HG03039 (cell line): ENCODE data around the gene GTF3C5.
"Not testable (repeated sequence)": the region's sequence is repeated elsewhere in the genome, so short reads cannot be mapped to it uniquely, and the experiment has no call there.

Source experiments
- ATAC-seq: cut with Tn5 transposase; IDR thresholded peaks from one replicate; pipeline ENCODE4 v1.9.1; 2021; ENCODE audit warnings: mild to moderate bottlenecking, moderate library complexity; ENCODE audit not compliant: unreplicated experiment

Gene GTF3C5, protein sequence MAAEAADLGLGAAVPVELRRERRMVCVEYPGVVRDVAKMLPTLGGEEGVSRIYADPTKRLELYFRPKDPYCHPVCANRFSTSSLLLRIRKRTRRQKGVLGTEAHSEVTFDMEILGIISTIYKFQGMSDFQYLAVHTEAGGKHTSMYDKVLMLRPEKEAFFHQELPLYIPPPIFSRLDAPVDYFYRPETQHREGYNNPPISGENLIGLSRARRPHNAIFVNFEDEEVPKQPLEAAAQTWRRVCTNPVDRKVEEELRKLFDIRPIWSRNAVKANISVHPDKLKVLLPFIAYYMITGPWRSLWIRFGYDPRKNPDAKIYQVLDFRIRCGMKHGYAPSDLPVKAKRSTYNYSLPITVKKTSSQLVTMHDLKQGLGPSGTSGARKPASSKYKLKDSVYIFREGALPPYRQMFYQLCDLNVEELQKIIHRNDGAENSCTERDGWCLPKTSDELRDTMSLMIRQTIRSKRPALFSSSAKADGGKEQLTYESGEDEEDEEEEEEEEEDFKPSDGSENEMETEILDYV

DNA sequence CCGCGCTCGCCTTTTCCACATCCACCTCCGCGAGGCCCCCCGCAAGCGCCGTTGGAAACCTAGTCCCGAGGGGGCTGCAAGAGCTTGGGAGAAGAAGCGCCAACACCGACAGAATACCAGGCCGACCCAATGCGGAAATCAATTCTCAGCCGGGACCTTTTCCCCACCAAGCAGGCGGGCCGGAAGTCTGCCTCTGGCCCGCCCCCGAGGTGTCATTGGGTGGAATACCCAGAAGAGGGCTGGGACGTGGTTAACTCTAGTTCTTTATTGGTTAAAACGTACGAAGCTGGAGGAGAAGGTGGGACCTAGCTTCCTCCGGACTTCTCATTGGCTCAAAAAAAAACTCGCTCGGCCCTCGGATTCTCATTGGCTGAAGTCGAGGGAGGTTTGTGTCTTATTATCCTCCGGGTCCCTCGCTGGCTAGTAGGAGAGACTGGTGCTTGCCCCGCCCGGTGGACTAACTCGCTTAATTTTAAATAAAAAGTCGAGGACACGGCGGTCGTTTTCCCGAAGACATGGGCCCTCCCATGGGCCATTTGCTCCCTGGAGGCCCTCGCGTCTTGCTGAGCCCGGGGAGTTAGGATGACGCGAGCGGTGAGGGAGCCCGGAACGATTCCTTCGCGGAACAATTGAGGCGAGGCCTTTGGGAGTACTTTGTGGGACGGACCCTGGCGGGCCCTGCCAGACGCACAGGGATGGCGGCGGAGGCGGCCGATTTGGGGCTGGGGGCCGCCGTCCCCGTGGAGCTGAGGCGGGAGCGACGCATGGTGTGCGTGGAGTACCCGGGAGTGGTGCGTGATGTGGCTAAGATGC is at the start of gene GTF3C5:
Gene GTF3C5, plus strand, starts transcription at position 681 of the 813 bp plus-strand sequence. Its CDS starts 15 bp downstream, at position 696.
- ATAC-seq, result peak; percentile 91

DNA sequence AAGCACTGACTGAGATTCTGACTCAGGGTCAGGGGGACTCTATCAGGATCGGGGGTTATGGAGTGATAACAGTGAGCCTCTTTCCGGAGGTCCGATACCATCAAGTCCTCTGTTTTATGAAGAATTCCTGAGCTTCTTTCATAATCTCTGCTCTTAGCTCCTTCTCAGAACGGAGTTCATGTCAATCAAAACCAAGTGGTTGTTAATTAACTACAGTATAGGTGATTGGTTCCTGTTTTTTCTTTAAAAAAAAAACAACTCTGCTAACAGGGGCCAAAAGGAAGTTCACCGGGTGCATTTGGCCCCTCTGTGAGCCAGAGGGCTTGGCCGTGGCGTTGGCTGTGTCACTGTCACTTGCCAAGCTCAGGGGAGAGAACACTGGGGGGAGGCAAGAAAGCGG is 48.3 kb upstream of the GTF3C5 start:
- ATAC-seq, result no peak

DNA sequence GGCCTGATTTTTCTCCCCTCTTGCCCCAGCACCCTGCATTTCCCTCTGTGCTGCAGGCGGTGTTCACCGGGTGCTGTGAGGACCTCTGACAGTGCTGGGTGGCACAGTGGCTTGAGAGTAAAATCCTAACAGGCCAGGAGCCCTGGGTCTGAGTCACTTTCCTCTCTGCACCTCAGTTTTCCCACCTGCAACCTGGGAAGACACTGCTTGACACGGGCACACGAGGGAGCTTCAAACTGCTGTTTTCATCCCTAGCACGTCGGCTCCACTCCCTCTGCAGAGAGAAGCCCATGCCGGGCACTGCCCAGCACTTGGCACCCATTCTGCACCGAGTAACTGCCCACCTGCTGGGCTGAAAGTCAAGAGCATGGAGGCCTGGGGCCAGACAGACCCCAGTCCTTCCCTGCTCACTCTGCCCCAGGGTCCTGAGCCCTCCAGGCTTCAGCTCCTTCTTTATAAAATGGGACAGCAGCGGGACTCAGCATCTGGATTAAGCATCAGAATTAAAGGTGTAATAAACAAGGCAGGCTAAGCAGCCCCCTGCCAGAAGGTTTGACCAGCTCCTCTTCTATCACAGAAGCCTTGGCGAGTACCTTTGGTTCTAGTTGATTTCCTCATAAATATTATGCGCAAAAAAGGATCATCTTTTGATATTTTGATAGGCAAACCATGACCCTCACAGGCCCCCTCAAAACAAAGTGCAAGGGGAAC is 47.2 kb upstream of the GTF3C5 start:
- ATAC-seq, result no peak

DNA sequence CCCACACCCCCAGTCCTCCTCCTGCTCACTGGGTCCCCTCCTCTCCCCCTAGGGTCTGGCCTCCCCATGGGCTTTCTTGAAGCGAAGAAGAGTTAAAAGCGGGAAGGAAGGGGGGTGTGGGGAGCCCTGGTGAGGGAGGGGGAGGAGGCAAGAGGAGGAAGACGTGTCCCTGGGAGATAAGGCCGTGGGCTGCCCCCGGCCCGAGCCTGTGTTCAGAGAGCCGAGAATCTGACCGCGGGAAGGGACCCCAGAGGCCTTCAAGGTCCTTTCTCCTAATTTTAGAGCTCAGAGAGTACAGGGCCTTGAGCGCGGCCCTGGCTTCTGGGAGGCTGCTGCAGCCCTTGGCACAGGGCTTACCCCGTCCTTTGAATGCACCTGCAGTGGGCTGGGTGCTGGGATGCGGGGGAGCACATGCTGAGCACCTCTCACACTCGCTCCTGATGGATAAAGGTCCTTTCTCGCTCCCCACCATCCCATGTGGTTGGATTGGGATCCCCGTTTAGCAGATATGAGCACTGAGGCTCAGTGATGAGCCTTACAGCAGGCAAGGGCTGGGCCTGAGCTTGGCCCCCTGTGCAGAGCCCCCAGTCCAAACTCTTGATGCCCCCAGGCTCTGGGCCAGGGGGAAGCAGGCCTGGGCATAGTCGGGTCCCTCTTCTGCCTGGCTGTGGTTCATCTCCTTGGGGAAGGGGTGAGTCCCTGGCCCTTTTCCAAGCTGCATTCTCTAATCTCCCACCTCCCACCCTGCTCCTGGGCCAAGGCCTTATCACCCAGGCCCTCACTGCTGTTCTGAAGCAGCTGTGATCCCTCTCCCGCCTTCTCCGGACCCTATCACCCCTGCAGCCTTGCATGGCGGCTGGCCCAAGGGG is 46.4 kb upstream of the GTF3C5 start:
- no peak for ATAC-seq

DNA sequence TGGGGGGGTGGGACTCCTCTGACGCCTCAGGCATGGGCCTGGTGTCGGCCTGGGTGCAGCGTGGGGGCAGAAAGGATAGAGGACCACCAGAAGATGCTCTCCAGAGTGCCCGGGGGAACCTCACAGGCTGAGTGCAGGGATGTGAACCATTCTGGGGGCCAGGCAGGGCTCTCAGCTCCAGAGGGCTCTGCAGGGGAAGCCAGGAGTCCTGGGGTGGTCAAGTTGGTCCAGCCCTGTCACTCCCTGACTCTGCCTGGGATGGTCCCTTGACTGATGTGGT is 45.8 kb upstream of the GTF3C5 start:
- no peak for ATAC-seq

DNA sequence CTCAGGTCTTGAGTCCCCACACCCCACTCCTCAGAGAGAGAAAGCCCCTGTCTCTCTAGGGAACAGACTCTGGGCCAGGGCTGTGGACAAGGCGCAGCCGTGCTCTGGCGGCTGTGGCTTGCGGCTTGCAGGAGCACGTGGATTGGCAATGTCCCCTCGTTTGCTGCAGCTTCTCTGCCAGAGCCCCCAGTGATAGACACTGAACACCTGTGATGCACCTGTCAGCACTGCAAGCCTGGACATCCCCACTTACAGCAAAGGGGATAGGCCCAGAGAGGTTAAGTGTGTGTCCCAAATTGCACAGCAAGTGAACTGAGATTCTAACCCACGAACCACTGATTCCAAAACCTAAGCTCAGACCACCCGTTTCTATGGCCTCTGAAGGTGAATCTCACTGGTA is 45.3 kb upstream of the GTF3C5 start:
- no peak for ATAC-seq

DNA sequence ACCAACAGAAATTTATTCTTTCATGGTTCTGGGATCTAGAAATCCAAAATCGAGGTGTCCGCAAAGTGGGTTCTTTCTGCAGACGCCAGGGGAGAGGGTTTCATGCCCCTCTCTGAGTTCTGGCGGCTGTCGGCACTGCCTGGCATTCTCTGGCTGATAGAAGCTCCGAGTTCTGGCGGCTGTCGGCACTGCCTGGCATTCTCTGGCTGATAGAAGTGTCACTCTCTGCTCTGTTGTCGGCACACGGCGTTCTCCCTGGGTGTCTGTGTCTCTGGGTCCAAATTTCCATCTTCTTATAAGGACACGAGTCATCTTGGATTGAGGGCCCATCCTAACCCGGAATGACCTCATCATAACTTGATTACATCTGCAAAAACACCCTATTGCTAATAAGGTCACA is 44.7 kb upstream of the GTF3C5 start:
- ATAC-seq, result no peak

DNA sequence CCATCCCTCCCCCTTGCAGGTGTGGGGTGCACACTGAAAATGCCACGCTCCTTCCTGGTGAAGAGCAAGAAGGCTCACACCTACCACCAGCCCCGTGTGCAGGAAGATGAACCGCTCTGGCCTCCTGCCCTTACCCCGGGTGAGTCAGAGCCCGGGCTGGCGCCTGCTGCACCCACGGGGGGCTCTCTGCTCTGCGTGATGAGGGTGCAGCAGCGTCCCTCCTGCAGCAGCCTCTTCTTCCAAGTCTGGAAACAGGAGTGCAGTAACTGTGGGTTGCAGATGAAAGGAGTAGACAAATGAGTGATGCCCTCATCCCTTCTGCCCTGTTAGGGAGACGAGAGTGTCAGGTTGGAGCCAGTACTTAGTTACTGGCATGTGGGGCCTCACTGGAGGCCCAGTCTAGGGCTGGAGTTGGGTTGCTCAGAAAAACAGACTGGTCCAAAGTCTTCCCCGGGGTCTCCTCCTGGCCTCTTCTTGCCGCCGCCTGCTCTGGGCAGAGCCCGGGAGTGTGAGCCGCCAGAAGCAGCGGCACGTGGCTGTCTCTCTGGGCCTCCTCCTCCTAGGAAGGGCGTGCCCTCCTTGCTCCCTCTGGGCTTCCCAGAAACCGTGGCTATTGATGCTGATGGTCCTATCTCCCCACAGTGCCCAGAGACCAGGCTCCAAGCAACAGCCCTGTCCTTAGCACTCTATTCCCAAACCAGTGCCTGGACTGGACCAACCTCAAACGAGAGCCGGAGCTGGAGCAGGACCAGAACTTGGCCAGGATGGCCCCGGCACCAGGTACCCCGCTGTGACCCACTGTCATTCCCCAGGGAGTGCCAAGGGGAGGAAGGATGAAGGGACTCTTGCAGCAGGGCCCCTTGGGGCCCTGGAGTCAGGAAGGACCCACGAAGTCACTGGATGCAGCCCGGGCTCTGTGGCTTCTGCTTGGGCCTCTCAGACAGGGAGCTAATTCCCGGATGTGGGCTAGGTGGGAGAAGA is 43.9 kb upstream of the GTF3C5 start:
- ATAC-seq, result no peak

DNA sequence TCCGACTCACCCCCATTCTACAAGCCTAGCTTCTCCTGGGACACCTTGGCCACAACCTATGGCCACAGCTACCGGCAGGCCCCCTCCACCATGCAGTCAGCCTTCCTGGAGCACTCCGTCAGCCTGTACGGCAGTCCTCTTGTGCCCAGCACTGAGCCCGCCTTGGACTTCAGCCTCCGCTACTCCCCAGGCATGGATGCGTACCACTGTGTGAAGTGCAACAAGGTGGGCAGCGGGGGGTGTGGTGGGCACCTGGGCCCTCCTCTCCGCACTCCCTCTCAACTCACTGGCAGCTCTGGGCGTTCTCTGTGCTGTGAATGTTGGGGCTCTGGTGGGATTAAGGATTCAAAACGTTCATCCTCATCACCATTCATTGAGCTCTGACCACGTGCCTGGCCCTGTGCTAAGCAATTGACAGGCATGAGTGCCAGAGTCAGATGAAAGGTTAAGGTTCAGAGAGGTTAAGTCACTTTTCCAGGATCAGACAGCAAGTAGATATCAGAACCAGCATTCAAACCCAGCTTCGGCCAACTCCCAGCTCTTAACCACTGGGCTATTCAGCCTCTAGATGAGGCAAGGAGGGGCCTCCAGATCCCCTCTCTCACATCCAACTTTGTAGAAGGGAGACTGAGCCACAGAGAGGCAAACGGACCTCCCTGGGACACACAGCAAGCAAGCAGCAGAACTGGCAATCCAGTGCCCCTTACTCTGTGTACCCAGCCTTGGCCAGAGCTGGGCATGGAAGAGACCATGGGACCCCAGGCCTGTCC is 42.4 kb upstream of the GTF3C5 start:
- ATAC-seq, result no peak

DNA sequence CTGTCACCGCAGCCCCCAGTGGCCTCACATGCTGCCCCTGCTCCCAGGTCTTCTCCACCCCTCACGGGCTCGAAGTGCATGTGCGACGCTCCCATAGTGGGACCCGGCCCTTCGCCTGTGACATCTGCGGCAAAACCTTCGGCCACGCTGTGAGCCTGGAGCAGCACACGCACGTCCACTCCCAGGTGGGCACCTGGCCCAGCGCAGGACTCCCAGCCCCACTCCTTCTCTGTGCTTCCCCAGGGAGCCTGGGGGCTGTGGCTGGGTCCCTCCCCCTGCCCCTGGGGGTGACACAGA is 41.8 kb upstream of the GTF3C5 start:
- no peak for ATAC-seq

DNA sequence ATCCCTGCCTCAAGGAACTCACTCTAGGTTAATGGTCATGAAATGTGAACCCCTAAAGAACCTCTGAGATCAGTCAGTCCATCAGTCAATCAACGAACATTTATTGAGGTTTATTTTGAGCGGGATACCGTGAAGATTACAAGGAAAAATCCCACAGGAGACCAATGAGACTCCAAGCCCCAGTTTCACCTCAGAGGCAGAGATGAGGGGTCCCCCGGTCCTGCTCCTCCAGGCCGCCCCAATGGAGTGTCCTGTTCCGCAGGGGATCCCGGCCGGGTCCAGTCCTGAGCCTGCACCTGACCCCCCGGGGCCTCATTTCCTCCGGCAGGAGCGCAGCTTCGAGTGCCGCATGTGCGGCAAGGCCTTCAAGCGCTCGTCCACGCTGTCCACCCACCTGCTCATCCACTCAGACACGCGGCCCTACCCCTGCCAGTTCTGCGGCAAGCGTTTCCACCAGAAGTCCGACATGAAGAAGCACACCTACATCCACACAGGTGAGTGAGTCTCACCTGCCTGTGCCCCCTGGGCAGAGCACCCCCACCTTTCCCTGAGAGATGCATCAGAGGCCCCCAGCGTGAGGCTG is 41.3 kb upstream of the GTF3C5 start:
- no peak for ATAC-seq

DNA sequence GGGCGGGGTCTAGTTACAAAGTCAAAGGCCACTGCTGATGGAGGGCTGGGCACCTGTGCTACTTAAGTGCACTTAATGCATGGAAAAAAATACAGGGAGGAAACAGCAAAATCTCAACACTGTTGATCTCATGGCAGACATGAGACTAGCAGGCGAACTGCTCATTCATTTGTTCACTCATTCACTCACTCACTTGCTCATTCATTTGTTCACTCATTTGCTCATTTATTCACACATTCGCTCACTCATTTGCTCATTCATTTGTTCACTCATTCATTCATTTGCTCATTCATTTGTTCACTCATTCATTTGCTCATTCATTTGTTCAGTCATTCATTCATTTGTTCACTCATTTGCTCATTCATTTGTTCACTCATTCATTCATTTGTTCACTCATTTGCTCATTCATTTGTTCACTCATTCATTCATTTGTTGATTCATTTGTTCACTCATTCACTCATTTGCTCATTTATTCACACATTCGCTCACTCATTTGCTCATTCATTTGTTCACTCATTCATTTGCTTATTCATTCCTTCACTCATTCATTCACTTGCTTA is 40.7 kb upstream of the GTF3C5 start:
- not testable (repeated sequence) for ATAC-seq

DNA sequence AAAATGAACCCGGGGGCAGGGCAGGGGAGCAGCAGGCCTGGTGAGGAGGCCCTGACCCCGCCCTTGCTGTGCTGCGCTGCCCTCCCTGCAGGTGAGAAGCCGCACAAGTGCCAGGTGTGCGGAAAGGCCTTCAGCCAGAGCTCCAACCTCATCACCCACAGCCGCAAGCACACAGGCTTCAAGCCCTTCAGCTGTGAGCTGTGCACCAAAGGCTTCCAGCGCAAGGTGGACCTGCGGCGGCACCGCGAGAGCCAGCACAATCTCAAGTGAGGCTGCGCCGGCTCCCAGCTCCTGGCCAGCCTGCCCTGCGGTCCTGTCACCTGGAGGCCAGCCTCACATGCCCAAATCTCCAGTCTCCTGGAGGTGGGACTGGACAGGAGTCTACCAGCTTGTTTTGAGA is 40.0 kb upstream of the GTF3C5 start:
- ATAC-seq, result no peak

DNA sequence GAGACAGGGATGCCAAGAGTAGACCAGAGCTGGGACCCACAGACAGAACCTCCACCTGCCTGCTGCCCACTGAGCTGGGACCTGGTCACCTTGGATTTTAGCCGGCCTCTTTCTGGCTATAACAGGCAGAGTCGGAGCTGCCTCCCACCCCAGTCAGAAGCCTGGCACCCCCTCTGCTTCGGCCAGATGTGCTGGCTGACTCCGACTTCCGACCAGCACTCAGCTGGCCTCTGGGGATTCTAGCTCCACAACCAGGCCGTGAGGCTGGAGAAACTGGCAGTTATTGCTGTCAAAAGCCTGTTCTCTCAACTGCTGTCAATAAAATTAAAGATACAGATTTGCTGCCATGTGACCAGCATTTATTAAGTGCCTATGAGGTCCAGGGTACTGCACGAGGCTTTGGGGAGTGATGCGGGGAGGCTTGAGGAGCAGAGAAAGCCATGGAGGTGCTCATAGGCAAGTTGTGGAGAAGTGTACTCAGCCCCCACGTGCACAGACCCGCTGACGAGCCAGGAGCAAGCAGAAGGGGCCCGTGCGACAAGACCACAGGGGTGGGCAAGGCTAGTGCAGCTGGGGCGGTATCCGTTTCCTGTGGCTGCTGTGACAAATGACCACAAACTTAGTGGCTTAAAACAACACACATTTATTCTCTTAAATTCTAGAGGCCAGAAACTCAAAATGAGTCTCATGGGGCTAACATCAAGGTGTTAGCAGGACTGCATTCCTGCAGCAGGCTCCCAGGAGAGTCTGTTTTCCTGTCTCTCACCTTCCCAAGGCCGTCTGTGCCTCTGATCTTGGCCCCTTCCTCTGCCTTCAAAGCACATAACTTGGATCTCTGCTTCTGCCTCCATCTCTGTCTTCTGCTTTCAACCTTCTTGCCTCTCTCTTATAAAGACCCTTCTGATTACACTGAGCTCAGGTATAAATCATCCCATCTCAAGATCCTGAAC is 39.2 kb upstream of the GTF3C5 start:
- no peak for ATAC-seq

DNA sequence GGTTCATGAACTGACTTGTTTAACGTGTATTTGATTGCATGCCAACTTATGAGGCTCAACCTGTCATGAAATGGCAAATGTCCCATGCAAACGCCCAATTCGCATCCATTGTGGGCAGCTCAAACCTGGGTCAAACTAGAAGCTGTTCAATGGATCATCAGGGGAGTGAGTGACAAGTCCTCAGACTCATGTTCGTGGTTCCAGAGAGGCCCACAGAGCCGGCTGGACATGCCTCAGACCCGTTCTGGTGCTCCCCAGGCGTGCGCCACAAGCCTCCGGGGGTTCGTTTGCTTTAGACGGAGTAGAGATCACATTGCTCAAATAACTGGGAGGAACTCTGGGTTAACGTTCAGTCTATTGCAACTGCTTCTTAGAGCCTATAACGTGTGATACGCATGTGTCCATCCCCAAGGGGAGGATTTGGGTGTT is 37.3 kb upstream of the GTF3C5 start:
- ATAC-seq, result no peak

DNA sequence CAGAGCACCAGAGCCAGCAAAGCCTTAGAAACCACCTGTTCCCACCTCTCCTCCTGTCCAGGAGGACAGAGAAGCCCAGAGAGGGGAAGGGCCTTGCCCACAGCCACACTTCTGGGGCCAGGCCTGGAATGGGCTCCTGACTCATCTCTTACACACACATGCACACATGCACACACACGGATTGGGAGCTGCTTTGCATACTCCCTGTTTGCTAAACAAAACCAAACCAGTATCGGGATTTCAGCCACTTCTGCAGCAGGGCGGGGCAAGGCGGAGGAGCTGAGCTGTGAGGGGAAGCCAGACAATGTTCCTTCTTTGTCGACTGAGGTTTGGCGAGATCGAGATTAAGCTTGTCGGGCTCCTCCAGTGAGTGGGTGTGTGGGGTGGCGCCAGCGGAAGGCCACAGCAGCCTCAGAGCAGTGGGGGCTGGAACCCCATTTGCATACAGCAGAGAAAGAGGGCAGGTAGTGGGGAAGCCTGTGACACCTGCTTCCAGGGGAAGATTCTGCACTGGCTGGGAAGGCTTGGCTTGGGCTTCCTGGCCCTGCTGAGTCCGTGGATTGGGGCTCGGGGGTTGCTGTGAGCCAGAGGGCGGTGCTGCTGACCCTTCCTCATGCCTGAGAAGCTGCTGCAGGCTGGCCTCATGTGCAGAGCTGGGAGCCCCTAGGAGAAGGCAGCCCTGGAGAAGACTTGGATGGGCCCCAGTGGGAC is 36.2 kb upstream of the GTF3C5 start:
- peak; percentile 52 for ATAC-seq

DNA sequence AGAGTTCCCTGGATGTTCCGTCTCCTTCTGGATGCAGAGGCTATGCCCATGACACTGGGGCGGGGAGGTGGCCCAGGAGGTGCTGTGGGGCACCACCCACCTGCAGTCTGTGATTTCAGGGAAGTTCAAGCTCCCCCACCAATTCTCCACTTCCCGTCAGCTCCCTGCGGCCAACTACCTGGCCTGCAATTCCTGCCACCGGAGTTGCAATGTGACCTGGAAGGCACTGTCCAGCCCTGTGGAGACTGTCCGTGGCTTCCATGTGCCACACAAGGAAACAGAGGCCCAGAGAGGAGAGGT is 35.7 kb upstream of the GTF3C5 start:
- no peak for ATAC-seq
